ENCODE data around the gene BAIAP2.

BAIAP2 gene

GRCh38 chr17:81115219-81115618, 80.3 kb downstream of the BAIAP2 start:
- DNase-seq = no peak

DNA sequence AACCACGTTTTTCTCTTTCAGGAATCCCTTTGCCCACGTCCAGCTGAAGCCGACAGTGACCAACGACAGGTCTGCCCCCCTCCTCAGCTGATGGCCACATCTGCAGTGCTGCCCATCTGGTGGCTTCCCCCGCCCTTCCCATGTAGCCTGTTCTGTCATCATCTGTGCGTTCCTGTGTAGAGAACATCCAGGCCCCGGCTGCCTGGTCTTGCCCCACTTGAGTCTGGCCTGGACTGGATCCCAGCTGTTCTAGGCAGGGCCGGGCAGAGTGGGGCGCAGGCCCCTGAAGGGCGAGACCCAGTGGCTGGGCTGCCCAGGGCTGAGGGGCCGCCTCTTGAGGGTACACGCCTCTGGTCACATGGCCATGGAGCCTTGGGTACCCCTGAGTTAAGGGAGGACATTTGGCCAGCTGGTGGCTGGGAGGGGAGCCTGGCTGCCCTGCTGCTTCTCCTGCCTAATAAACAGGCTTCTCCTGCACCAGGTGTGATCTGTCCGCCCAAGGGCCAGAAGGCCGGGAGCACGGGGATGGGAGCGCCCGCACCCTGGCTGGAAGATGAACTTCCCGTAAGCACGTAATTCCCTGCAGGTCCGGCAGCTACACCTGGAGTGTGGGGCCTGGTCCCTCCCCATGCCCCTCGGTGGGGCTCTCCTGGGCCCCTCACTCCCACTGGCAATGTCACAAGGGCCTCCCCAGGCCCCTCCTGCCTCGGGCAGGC, 81.0 kb downstream of the BAIAP2 start:
- no peak for DNase-seq

DNA sequence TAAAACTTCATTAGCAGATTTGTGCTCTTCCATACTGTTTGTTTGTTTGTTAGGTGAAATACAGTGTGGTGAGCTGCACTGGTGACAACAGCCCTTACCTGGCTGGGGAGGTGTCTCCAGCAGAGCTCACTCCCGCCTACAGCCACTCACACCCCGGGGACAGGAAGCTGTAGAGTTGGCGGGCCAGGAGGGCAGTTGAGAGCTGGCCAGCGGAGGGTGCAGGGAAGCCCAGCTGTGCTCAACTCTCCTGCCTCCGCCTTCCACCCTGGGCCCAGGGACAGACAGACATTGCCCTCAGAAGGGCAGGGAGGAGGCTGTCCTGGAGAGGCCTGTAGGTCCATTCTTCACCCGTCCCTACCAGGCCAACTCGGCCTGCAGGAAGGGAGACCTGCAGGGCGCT, 81.8 kb downstream of the BAIAP2 start:
- no peak for DNase-seq

- no peak for DNase-seq
Measured at GRCh38 chr17:81117672-81118198, 82.8 kb downstream of the BAIAP2 start.

DNA sequence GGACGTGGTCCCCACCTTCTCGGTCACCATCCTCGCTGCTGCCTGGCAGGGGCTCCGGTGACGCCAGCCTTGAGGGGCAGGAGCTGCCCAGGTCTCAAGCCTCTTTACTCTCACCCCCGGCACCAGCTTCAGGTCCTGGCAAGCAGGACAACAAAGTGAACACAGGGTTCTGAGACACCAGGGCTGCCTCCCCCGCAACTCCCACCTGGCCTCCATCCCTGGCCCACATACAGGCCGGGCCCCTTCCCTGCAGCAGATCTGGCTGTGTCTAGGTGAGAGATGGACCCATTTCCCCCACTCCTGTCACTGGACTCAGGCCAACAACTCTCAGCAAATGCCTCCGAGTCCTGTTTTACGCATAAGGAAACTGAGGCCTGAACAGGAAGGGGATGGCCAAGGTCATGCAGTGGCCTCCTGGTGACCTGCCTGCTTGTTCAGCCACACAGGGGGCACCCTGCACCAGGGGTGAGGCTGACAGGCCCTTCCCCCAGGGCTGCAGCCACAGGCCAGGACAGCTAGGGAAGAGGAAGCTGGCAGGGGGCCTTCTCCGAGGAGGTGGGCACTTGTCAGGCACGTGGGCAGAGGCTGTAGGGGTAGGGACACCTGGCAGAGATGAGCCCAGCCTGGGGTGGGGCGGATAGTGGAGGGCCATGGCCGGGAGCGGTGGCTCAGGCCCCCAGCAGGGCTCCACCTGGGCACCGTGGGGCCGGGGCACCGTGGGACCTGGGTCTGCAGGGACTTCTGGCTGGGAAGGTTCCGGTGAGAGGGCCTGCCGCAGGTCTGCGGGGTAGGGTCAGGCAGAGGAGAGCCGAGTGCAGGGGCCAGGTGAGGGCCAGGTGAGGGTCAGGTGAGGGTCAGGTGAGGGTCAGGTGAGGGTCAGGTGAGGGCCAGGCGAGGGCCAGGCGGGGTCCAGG, 83.6 kb downstream of the BAIAP2 start:
- DNase-seq = no peak

- no peak for DNase-seq
Measured at GRCh38 chr17:81119223-81120148, 84.5 kb downstream of the BAIAP2 start.

- DNase-seq = no peak
Measured at GRCh38 chr17:81120149-81120484, 85.2 kb downstream of the BAIAP2 start.

GRCh38 chr17:81120695-81121621, 86.0 kb downstream of the BAIAP2 start:
- no peak for DNase-seq

DNA sequence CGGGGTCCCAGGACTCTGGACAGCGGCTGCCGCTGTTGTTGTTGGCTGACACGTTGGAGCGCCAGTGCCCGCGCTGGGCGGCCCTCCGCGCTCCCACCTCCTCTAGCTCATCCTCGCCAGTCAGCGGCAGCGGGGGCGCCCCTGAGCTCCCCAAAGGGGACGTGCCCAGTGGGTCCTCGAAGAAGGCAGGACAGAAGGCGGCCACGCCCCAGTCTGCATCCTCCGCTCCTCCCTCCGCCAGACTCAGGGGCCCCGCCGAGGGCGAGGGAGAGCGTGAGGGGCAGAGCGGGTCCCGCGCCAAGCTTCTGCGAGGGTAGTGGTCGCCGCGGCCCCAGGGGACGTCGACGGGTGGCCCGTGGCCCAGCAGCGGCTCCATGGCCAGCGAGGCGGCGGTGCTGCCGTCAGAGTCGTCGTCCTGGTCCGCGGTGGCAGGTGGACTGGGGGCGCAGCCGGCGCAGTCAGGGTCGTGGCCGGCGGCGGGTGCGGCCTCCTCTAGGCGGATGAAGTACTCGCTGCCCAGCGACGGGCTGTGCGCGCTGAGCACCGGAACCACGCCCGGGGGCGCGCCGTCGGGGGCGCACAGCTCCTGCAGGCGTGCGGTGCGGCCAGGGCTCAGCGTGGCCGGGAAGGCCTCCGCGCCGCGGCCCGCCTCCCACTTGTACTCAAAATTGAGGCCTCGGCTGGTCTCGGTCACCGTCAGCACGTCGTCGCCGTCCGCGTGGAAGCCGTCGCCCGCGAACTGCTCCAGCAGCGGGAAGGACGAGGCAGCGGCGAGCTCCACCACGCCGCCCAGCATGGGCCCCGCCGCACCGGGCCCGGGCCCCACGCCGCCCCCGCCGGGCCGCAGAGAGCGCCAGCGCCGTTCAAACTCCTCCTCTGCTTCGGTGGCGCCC, 87.1 kb downstream of the BAIAP2 start:
- no peak for DNase-seq

- no peak for DNase-seq
Measured at GRCh38 chr17:81123052-81124048, 88.4 kb downstream of the BAIAP2 start.

DNA sequence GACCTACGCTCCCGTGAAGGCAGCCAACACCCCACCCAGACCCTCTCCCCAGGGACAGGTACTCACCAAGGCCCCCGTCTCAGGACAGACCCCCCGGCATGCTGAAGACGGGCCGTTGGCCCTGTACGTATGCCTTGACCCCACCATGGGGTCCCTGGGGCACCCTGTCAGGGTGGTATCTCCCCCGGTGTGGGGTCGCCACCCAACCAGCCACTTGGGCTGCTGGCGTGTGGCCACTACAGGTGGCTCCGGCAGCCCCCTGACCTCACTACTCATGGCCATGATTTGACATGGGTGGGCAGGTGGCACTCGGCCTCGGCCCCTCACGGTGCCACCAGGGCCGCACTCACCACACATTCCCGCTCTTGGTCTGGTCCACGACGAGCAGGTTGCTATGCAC, 89.4 kb downstream of the BAIAP2 start:
- no peak for DNase-seq

DNA sequence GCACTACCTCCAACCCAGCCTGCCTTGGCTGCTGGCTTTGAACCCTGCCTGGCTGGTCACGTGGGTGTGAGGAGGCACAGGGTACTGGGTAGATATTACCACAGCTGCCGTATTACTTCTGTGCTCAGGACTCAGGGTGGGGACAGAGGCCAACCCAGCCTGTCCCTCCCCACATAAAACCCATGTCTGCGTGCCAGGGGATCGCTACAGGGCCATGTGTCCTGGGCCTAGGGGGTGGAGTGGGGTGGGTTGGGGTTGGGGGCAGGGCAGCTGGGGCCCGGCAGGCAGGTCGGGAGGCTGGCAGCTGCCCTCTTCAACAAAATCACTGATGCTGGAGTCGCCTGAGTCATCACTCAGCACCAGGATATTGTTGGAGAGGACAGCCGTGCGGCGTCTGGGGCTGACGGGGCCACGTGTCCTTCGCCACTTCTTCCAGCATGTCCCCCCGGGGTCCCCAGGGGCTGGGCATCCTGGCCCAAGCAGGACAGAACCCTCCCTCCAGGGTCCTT, 90.7 kb downstream of the BAIAP2 start:
- DNase-seq = no peak

GRCh38 chr17:81126281-81127132, 91.6 kb downstream of the BAIAP2 start:
- DNase-seq = no peak

- DNase-seq = no peak
Measured at GRCh38 chr17:81127133-81127455, 92.1 kb downstream of the BAIAP2 start.

DNA sequence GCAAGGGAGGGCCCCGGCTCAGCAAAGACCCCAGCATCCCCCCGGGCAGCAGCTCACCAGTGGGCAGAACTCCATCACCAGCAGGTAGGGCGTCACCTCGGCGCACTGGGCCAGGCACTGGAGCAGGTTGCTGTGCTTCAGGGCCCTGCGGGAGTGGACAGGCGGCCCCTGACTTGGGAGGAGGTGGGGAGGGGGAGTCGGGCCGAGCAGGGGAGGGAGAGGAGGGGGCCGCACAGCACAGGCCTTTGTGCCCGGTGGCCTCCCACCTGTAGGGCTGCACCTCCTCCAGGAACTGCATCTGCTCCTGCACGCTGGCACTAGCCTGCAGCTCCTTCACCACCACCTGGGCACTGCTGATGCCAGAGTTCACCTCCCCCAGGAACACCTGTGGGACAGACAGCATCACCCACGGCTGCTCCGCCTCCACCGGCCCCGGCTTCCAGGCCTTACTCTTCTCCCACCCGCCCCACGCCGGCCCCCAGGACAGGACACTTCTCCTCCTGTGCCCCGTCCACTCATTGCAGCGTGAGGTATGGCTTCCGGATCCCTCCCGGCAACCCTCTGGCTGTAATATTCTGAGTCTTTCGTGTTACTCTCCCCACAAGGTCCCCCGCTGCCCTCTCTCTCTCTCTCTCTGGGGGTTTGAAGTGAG, 92.7 kb downstream of the BAIAP2 start:
- no peak for DNase-seq

DNA sequence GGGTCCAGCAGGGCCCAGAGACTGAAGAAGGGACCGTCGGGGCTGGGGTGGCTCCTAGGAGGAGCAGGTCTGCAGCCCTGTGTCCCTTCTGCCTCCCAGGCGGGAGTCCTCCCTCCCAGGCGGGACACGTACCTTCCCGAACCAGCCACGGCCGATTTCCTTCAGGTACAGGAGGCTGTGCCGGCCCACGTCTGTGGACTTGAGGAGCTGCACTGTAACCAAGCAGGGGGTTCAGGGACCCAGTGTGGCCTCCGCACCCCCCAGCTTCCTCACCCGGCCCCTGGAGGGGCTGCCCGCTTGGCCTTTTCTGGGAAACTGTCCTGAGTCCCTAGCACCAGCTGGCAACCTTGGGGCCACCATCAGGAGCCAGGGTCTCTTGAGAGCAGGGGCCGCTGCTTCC, 93.4 kb downstream of the BAIAP2 start:
- DNase-seq = no peak

DNA sequence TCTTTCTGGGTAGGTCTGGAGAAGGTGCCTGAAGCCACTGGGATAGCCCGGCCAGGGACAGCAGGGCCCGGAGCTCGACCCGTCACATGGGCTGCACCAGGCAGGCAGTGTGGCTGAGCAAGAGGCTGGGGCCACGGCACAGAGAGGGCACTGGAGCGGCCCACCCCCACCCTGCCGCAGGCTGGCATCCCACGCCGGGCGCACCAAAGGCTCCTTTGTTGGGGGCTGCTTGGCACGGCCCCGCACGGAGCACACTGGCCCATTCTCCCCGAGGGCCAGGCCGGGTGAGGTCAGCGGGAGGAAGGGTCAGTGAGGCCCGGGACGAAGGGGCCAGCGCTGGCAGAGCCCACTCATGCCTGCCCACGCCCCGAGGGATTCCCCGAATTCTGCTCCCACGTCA, 93.8 kb downstream of the BAIAP2 start:
- no peak for DNase-seq

- no peak for DNase-seq
Measured at GRCh38 chr17:81129289-81129688, 94.3 kb downstream of the BAIAP2 start.
